Measurements from ENCODE around the gene MMD. TPM values are rescaled to one million over a fixed set of nuclear protein-coding genes. Genes with fewer than 3 reads are reported as not detected.
"Not testable (repeated sequence)": the region's sequence is repeated elsewhere in the genome, so short reads cannot be mapped to it uniquely, and the experiment has no call there.

MMD gene
- total and polyA plus RNA-seq, 2 of the 13 experiments (the other 11 are each of a cell fraction or from before 2014, with no cell fraction given) = 121 to 225 TPM

GRCh38 chr17:55432358-55433028 lies 10.9 kb upstream of the MMD start (continued):
- no peak for TF ChIP-seq PBX2 (CRISPR knock-in tag; IDR thresholded peaks at IDR 0.05)

GRCh38 chr17:55431914-55432313 lies 10.3 kb upstream of the MMD start:
- 92% methylated on average over 1 of the region's 1 CpG for WGBS (ENCODE audit: low lambda C conversion rate)
- H3K4me2 ChIP-seq (ENCODE audit: low read depth, low read length); H3K79me2 ChIP-seq (ENCODE audit: insufficient read depth, low read length); H3K9ac ChIP-seq (ENCODE audit: insufficient read depth, low read depth, low read length); DNase-seq (ENCODE audit: low spot score); H3K27me3 ChIP-seq (ENCODE audit: control insufficient read depth in 1 of 2, insufficient read depth in 2 of 2, low read length in 2 of 2); H3K9me3 ChIP-seq (ENCODE audit: low read length); H4K20me1 ChIP-seq (ENCODE audit: insufficient read depth, low read length); in situ Hi-C loops (cut with HindIII; ENCODE audit: extremely low pct_ligation_motif_present, low pct_unique_long_range_greater_than_20kb); FAIRE-seq; BruUV-seq (replicated peaks); H2AFZ ChIP-seq (ENCODE audit: low read length); CTCF ChIA-PET (ENCODE audit: low intra/inter-chr PET ratio, low total read pairs); ATAC-seq; H3K4me3 ChIP-seq (replicated peaks in 1 of 3; ENCODE audit: insufficient read depth in 1 of 3, low read depth in 2 of 3, low read length in 3 of 3); H3K36me3 ChIP-seq (replicated peaks in 1 of 2; ENCODE audit: control insufficient read depth in 1 of 2, insufficient read depth in 2 of 2, low read length in 2 of 2): not testable (repeated sequence)
- H3K27ac ChIP-seq (ENCODE audit: extremely low read length, insufficient read depth, low read length) = peak overlapping the region; percentile 92
- intact Hi-C loops (cut with micrococcal nuclease; ENCODE audit: unreplicated experiment) = loop anchor here (5.0 kb wide), 1 partner anchor 145 kb away; no protein-coding TSS in a partner anchor
- POLR2A ChIA-PET = interaction anchor here (2.3 to 5.2 kb wide), 7 partner anchors 10 to 147 kb away, joined by 14 to 136 read pairs (median 33); partner anchors contain the start of gene MMD
- TF ChIP-seq ZSCAN25 (CRISPR knock-in tag; IDR thresholded peaks at IDR 0.05) = peak; percentile 55; the same call in 1 of the 2 replicates
- peak; percentile 59 for TF ChIP-seq PCBP2 (optimal IDR thresholded peaks at IDR 0.05; ENCODE audit: low read depth, low read length, poor library complexity, severe bottlenecking)
- peak; percentile 100 for TF ChIP-seq HNRNPK (IDR thresholded peaks at IDR 0.05; ENCODE audit: low read depth, low read length, poor library complexity, severe bottlenecking)
- peak; percentile 99 for TF ChIP-seq PCBP1 (IDR thresholded peaks at IDR 0.05; ENCODE audit: borderline replicate concordance, low read depth, low read length)
- peaks cover 82% of the 10 kb centered on the region for H3K4me1 ChIP-seq (ENCODE audit: insufficient read depth, low read length)
